ENCODE data around the gene NCAPD2. TPM values are rescaled to one million over a fixed set of nuclear protein-coding genes. Genes with fewer than 3 reads are reported as not detected.

The NCAPD2 gene
- total RNA-seq, 2 experiments from 2014 or later: 153 to 156 TPM

- CTCF ChIA-PET: interaction anchor here (12.7 kb wide), 1 partner anchor 9 kb away, joined by 115 read pairs; no protein-coding TSS in a partner anchor
- no peak for DNase-seq
- Mint-ChIP-seq H3K36me3 (ENCODE audit: low read depth) (peaks cover 45% of the 10 kb centered on the region), H3K9me3 (no peaks in the 10 kb centered on the region), H3K4me3 (no peak overlapping the region), H3K27me3 (no peaks in the 10 kb centered on the region), H3K4me1 (peaks cover 22% of the 10 kb centered on the region), H3K27ac (no peak overlapping the region)
- POLR2A ChIA-PET: interaction anchor here (16.7 kb wide), 1 partner anchor 11 kb away, joined by 201 read pairs; the partner anchor contains the start of gene GAPDH
These were observed 54.7 kb downstream of the NCAPD2 start for GRCh38 chr12:6548556-6548955.

GRCh38 chr12:6548966-6549683, 55.2 kb downstream of the NCAPD2 start:
- H3K4me3 Mint-ChIP-seq: no peak overlapping the region
- H3K36me3 Mint-ChIP-seq (ENCODE audit: low read depth): peaks cover 50% of the 10 kb centered on the region
- DNase-seq: no peak
- POLR2A ChIA-PET: interaction anchor here (16.7 kb wide), 1 partner anchor 11 kb away, joined by 201 read pairs; the partner anchor contains the start of gene GAPDH
- H3K4me1 Mint-ChIP-seq: peaks cover 27% of the 10 kb centered on the region
- CTCF ChIA-PET: interaction anchor here (0.9 to 12.7 kb wide), 3 partner anchors 9 to 58 kb away, joined by 3 to 115 read pairs (median 4); no protein-coding TSS in a partner anchor
- no peak overlapping the region for H3K27ac Mint-ChIP-seq
- no peaks in the 10 kb centered on the region for H3K27me3 Mint-ChIP-seq
- no peaks in the 10 kb centered on the region for H3K9me3 Mint-ChIP-seq

- DNase-seq: no peak
- Mint-ChIP-seq H3K36me3 (ENCODE audit: low read depth) (peaks cover 50% of the 10 kb centered on the region), H3K9me3 (no peaks in the 10 kb centered on the region), H3K27me3 (no peaks in the 10 kb centered on the region), H3K4me3 (no peak overlapping the region), H3K27ac (no peak overlapping the region), H3K4me1 (peaks cover 33% of the 10 kb centered on the region)
- CTCF ChIA-PET: interaction anchor here (0.9 to 12.7 kb wide), 3 partner anchors 8 to 59 kb away, joined by 3 to 115 read pairs (median 4); no protein-coding TSS in a partner anchor
- POLR2A ChIA-PET: interaction anchor here (16.7 kb wide), 1 partner anchor 12 kb away, joined by 201 read pairs; the partner anchor contains the start of gene GAPDH
These were observed 55.8 kb downstream of the NCAPD2 start for GRCh38 chr12:6549684-6550151.

GRCh38 chr12:6550294-6551062, 56.6 kb downstream of the NCAPD2 start:
- Mint-ChIP-seq H3K27me3 (no peaks in the 10 kb centered on the region), H3K4me1 (peaks cover 38% of the 10 kb centered on the region), H3K27ac (no peak overlapping the region), H3K9me3 (no peaks in the 10 kb centered on the region), H3K36me3 (ENCODE audit: low read depth) (peaks cover 55% of the 10 kb centered on the region), H3K4me3 (no peak overlapping the region)
- ChIA-PET POLR2A (interaction anchor here (16.7 kb wide), 1 partner anchor 13 kb away, joined by 201 read pairs; the partner anchor contains the start of gene GAPDH), CTCF (interaction anchor here (1.1 to 12.7 kb wide), 5 partner anchors 11 to 60 kb away, joined by 3 to 115 read pairs (median 4); no protein-coding TSS in a partner anchor)
- no peak for DNase-seq

GRCh38 chr12:6551063-6551461, 57.2 kb downstream of the NCAPD2 start:
- no peak overlapping the region for H3K27ac Mint-ChIP-seq
- peaks cover 38% of the 10 kb centered on the region for H3K4me1 Mint-ChIP-seq
- DNase-seq: no peak
- peaks cover 52% of the 10 kb centered on the region for H3K36me3 Mint-ChIP-seq (ENCODE audit: low read depth)
- ChIA-PET POLR2A (interaction anchor here (16.7 kb wide), 1 partner anchor 13 kb away, joined by 201 read pairs; the partner anchor contains the start of gene GAPDH), CTCF (interaction anchor here (1.1 to 12.7 kb wide), 4 partner anchors 11 to 15 kb away, joined by 3 to 115 read pairs (median 5); no protein-coding TSS in a partner anchor)
- no peak overlapping the region for H3K4me3 Mint-ChIP-seq
- no peaks in the 10 kb centered on the region for H3K9me3 Mint-ChIP-seq
- no peaks in the 10 kb centered on the region for H3K27me3 Mint-ChIP-seq

- Mint-ChIP-seq H3K36me3 (ENCODE audit: low read depth) (peaks cover 51% of the 10 kb centered on the region), H3K27me3 (no peaks in the 10 kb centered on the region), H3K27ac (no peak overlapping the region), H3K9me3 (no peaks in the 10 kb centered on the region), H3K4me1 (peaks cover 43% of the 10 kb centered on the region), H3K4me3 (no peak overlapping the region)
- ChIA-PET CTCF (interaction anchor here (1.1 to 12.7 kb wide), 6 partner anchors 12 to 128 kb away, joined by 3 to 115 read pairs (median 6); no protein-coding TSS in a partner anchor), POLR2A (interaction anchor here (16.7 kb wide), 1 partner anchor 14 kb away, joined by 201 read pairs; the partner anchor contains the start of gene GAPDH)
- DNase-seq: no peak
These were observed 57.7 kb downstream of the NCAPD2 start for GRCh38 chr12:6551496-6552139.

GRCh38 chr12:6552140-6552551, 58.2 kb downstream of the NCAPD2 start:
- H3K27ac Mint-ChIP-seq: no peak overlapping the region
- H3K9me3 Mint-ChIP-seq: no peaks in the 10 kb centered on the region
- ChIA-PET CTCF (interaction anchor here (0.7 to 12.7 kb wide), 9 partner anchors 7 to 137 kb away, joined by 3 to 115 read pairs (median 5); partner anchors contain the start of gene ZNF384), POLR2A (interaction anchor here (16.7 kb wide), 1 partner anchor 14 kb away, joined by 201 read pairs; the partner anchor contains the start of gene GAPDH)
- H3K27me3 Mint-ChIP-seq: no peaks in the 10 kb centered on the region
- peaks cover 48% of the 10 kb centered on the region for H3K4me1 Mint-ChIP-seq
- DNase-seq: no peak
- H3K36me3 Mint-ChIP-seq (ENCODE audit: low read depth): peaks cover 51% of the 10 kb centered on the region
- no peak overlapping the region for H3K4me3 Mint-ChIP-seq

- ChIA-PET POLR2A (interaction anchor here (1.1 to 16.7 kb wide), 3 partner anchors 16 to 83 kb away, joined by 3 to 201 read pairs (median 7); partner anchors contain the start of genes GAPDH and VAMP1), CTCF (interaction anchor here (1.0 to 12.7 kb wide), 20 partner anchors 8 to 232 kb away, joined by 3 to 115 read pairs (median 5); partner anchors contain the start of genes NOP2 and ZNF384)
- H3K27me3 Mint-ChIP-seq: no peaks in the 10 kb centered on the region
- peaks cover 54% of the 10 kb centered on the region for H3K4me1 Mint-ChIP-seq
- H3K36me3 Mint-ChIP-seq (ENCODE audit: low read depth): peaks cover 45% of the 10 kb centered on the region
- DNase-seq: no peak
- H3K4me3 Mint-ChIP-seq: peak overlapping the region; percentile 15
- no peaks in the 10 kb centered on the region for H3K9me3 Mint-ChIP-seq
- H3K27ac Mint-ChIP-seq: no peak overlapping the region
These were observed 59.4 kb downstream of the NCAPD2 start for GRCh38 chr12:6553051-6553868.

GRCh38 chr12:6554168-6555017, 60.5 kb downstream of the NCAPD2 start:
- H3K27me3 Mint-ChIP-seq: no peaks in the 10 kb centered on the region
- H3K27ac Mint-ChIP-seq: peak overlapping the region; percentile 66
- peaks cover 55% of the 10 kb centered on the region for H3K4me1 Mint-ChIP-seq
- peak; percentile 80 for DNase-seq
- no peaks in the 10 kb centered on the region for H3K9me3 Mint-ChIP-seq
- peak overlapping the region; percentile 86 for H3K4me3 Mint-ChIP-seq
- peaks cover 36% of the 10 kb centered on the region for H3K36me3 Mint-ChIP-seq (ENCODE audit: low read depth)
- ChIA-PET CTCF (interaction anchor here (0.6 to 12.7 kb wide), 18 partner anchors 9 to 233 kb away, joined by 3 to 115 read pairs (median 4); partner anchors contain the start of genes NOP2 and ZNF384), POLR2A (interaction anchor here (0.8 to 16.7 kb wide), 7 partner anchors 9 to 238 kb away, joined by 3 to 201 read pairs (median 3); partner anchors contain the start of genes GAPDH and VAMP1)

DNA sequence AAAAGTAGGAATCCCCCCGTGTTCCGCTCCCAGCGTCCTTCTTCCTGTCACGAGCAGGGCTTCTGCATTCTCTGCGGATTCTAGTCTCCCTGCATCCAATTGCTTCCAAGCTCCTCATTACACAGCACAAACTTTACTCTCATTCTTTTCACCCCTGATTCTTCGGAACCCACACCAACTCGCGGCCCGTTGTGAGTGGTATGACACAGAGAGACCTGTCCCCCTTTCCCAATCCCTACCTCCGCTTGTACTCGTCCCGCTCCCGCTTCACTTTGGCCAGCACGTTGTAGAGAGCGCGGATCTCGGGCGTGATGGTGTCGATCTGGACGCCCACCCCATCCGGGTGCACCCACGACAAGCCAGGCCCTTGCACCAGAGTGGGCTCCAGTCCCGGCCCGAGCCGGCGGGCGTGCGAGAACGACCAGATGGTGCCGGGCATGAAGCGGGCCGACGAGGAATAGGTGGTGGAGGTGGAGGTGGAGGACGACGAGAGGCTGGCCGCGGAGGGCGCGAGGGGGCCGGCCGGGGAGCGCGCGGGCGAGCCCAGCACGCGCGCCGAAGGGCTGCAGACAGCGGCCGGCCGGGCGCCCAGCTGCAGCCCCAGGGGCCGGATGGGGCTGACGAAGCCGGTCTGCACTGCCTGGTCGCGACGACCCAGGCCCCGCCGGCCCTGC, 61.3 kb downstream of the NCAPD2 start:
- H3K36me3 Mint-ChIP-seq (ENCODE audit: low read depth): peaks cover 44% of the 10 kb centered on the region
- no peaks in the 10 kb centered on the region for H3K9me3 Mint-ChIP-seq
- POLR2A ChIA-PET: interaction anchor here (0.8 to 16.7 kb wide), 7 partner anchors 15 to 237 kb away, joined by 3 to 201 read pairs (median 4); partner anchors contain the start of gene GAPDH
- CTCF ChIA-PET: interaction anchor here (0.9 to 12.7 kb wide), 7 partner anchors 9 to 83 kb away, joined by 3 to 115 read pairs (median 5); partner anchors contain the start of gene NOP2
- no peak for DNase-seq
- H3K27ac Mint-ChIP-seq: peak overlapping the region; percentile 41
- H3K4me3 Mint-ChIP-seq: peak overlapping the region; percentile 86
- H3K4me1 Mint-ChIP-seq: peaks cover 58% of the 10 kb centered on the region
- no peaks in the 10 kb centered on the region for H3K27me3 Mint-ChIP-seq

Data from activated CD4-positive, alpha-beta memory T cell treated with anti-CD3 and anti-CD28 coated beads, Interleukin-2, amount 10 ng/mL, durations not matched to agents 7 days and 5 days (primary cell).